ENCODE data around the gene DMXL2.

DNA sequence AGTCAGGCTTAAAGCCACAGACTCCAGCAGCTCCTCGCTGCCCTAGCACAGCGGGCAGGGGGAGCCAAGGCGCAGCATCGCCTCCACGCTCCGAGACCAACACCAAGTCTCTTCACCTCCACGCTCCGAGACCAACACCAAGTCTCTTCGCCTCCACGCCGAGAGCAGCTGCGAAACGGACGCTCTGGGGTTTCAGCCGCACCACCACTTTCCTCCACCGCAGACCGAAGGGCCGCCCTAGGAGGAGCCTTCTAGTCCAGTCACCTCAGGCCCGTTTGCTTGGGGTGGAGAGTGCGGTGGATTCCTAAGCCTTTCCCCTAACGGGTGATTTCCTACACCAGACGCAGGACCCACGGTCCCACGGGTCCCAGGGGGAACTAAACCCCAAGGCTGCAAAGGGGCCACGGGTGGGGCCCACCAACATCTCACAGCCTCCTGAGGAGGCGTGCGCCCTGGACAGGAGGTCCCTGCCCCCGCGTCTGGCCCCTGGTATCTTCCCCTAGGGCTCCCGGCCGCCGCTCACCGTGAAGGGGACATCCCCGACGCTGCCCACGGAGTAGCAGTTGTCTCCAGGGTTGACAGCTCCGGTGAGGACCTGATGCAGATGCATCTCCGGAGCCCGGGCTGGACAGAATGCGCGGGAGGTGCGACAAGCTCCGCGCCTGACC, 501 bp downstream of the DMXL2 start:
- TF ChIP-seq EZH2 (IDR thresholded peaks at IDR 0.05; ENCODE audit: borderline replicate concordance) (no peak), CTCF (IDR thresholded peaks at IDR 0.05; ENCODE audit: poor library complexity) (no peak), EZH2phosphoT487 (IDR thresholded peaks at IDR 0.05; ENCODE audit: low read depth, severe bottlenecking, unreplicated experiment) (no peak)

Measured in hepatocyte (in vitro differentiated cells).